DND-41 (cell line): ENCODE data around the gene TLX1.

Experiments used
- ATAC-seq: fragments of 200-7000 bp; cut with Tn5 transposase; 3 replicates; pipeline ENCODE4 v1.9.1; 2021; ENCODE audit warnings: low read depth; ENCODE audit not compliant: insufficient read depth
- DNase-seq: peaks from one replicate; pipeline ENCODE4 v3.0.0-alpha.2; 2020
- H2AFZ ChIP-seq: 2 replicates; pipeline ENCODE4 v1.6.0; 2012; ENCODE audit warnings: low read depth, low read length
- H3K27ac ChIP-seq: 2 replicates; pipeline ENCODE4 v1.5.1; 2012; ENCODE audit warnings: low read length, inconsistent platforms
- H3K27me3 ChIP-seq: fragments of 200-600 bp; sonication (generic); 2 replicates; pipeline ENCODE4 v1.6.0; 2012; ENCODE audit warnings: low read length, mild to moderate bottlenecking, inconsistent platforms; ENCODE audit not compliant: insufficient read depth, poor library complexity
- H3K36me3 ChIP-seq: 2 replicates; pipeline ENCODE4 v1.5.1; 2012; ENCODE audit warnings: low read length, inconsistent platforms; ENCODE audit not compliant: insufficient read depth
- H3K4me1 ChIP-seq: 2 replicates; pipeline ENCODE4 v1.5.1; 2012; ENCODE audit warnings: mild to moderate bottlenecking, low read length; ENCODE audit not compliant: insufficient read depth
- H3K4me2 ChIP-seq: 2 replicates; pipeline ENCODE4 v1.6.0; 2012; ENCODE audit warnings: mild to moderate bottlenecking, moderate library complexity, low read length, inconsistent platforms; ENCODE audit not compliant: insufficient read depth
- H3K4me3 ChIP-seq, 2 experiments: fragments of 200-600 bp in 1 of 2; shearing (Covaris generic) in 1 of 2; 2 replicates each; pipeline ENCODE4 v1.5.1; 2012 to 2016; ENCODE audit warnings: inconsistent platforms in 2 of 2, low read length in 2 of 2, mild to moderate bottlenecking in 2 of 2, low read depth in 1 of 2, moderate library complexity in 1 of 2
- H3K79me2 ChIP-seq: 2 replicates; pipeline ENCODE4 v1.6.0; 2012; ENCODE audit warnings: low read length, inconsistent platforms; ENCODE audit not compliant: insufficient read depth
- H3K9ac ChIP-seq: 2 replicates; pipeline ENCODE4 v1.6.0; 2012; ENCODE audit warnings: low read depth, mild to moderate bottlenecking, inconsistent platforms, low read length, moderate library complexity
- H3K9me3 ChIP-seq: 2 replicates; pipeline ENCODE4 v1.5.1; 2012; ENCODE audit warnings: low read length, moderate library complexity, mild to moderate bottlenecking, inconsistent platforms; ENCODE audit not compliant: insufficient read depth, severe bottlenecking
- H4K20me1 ChIP-seq: 2 replicates; pipeline ENCODE4 v1.6.0; 2012; ENCODE audit warnings: low read length; ENCODE audit not compliant: insufficient read depth
- EZH2 ChIP-seq: IDR thresholded peaks from 3 replicates; pipeline ENCODE4 v1.6.1; 2012; ENCODE audit warnings: borderline replicate concordance, low read depth, mild to moderate bottlenecking, moderate library complexity, low read length, inconsistent platforms; ENCODE audit not compliant: severe bottlenecking
- TF ChIP-seq, protein P1 (sequence below): IDR thresholded peaks from 2 replicates; pipeline ENCODE4 v1.5.1; 2012; ENCODE audit warnings: borderline replicate concordance, low read length, moderate library complexity, mild to moderate bottlenecking; ENCODE audit not compliant: poor library complexity, severe bottlenecking; ENCODE audit errors: extremely low read depth

Gene TLX1

DNA sequence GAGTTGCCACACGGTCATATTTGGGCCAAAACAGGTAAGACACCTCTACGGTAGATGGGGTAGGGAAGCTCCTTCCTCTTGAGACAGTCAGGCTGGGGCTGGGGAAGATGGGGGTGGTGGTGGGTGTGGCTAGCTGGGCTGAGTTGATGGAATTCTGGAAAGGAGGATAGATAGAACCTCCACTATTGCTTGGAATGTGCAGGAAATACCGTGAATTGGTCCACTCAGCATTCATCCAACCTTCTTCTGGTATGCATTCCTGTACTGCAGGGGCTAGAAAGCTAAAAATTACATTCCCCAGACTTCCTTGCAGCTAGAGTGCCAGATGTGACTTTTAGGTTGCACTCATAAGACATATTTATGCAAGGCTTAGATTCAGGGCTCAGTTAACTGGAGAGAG lies 24.8 kb downstream of the TLX1 start:
- Histone ChIP-seq H4K20me1 (no peaks in the 10 kb centered on the region), H3K9me3 (no peaks in the 10 kb centered on the region), H3K36me3 (no peaks in the 10 kb centered on the region), H2AFZ (no peak overlapping the region), H3K4me1 (no peaks in the 10 kb centered on the region), H3K9ac (no peak overlapping the region), H3K27me3 (peaks cover 23% of the 10 kb centered on the region), H3K79me2 (no peaks in the 10 kb centered on the region), H3K4me2 (no peak overlapping the region), H3K4me3 (no peak overlapping the region), H3K27ac (no peak overlapping the region)
- TF ChIP-seq, protein P1, sequence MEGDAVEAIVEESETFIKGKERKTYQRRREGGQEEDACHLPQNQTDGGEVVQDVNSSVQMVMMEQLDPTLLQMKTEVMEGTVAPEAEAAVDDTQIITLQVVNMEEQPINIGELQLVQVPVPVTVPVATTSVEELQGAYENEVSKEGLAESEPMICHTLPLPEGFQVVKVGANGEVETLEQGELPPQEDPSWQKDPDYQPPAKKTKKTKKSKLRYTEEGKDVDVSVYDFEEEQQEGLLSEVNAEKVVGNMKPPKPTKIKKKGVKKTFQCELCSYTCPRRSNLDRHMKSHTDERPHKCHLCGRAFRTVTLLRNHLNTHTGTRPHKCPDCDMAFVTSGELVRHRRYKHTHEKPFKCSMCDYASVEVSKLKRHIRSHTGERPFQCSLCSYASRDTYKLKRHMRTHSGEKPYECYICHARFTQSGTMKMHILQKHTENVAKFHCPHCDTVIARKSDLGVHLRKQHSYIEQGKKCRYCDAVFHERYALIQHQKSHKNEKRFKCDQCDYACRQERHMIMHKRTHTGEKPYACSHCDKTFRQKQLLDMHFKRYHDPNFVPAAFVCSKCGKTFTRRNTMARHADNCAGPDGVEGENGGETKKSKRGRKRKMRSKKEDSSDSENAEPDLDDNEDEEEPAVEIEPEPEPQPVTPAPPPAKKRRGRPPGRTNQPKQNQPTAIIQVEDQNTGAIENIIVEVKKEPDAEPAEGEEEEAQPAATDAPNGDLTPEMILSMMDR: no peak
- TF ChIP-seq EZH2: no peak
- DNase-seq (no peak), ATAC-seq (no peak)

DNA sequence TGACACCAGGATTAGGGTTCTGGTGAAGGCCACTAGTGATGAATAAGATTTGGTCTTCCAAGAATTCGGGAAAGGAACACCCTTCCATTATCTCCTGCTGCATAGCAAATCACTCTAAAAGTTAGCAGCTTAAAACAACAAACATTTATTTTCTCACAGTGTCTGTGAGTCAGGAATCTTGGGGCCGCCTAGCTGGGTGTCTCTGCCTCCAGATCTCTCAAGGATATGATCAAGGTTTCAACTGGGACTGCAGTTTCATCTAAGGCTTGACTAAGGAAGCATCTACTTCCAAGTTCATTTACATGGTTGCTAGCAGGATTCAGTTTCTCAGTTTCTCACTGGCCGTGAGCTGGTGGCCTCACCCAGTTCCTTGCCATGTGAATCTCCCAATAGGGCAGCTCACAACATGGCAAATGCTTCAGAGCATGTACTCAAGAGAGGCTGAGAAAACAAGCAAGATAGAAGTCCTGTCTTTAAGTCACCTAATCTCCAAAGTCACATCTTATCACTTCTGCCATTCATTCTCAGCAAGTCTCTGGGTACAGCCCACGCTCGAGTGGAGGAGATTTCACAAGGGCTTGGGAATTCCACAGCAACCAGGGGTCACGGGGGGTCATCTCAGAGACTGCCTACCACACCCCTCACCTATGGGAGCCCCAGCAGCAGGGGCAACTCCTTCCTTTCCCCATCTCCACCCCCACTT lies 26.8 kb downstream of the TLX1 start:
- no peaks in the 10 kb centered on the region for H3K36me3 ChIP-seq
- H3K9ac ChIP-seq: no peak overlapping the region
- no peak for DNase-seq
- H3K79me2 ChIP-seq: no peaks in the 10 kb centered on the region
- peaks cover 4% of the 10 kb centered on the region for H3K4me1 ChIP-seq
- H3K27me3 ChIP-seq: peaks cover 34% of the 10 kb centered on the region
- no peak overlapping the region for H3K4me3 ChIP-seq
- H3K27ac ChIP-seq: no peak overlapping the region
- H2AFZ ChIP-seq: no peak overlapping the region
- H3K4me2 ChIP-seq: no peak overlapping the region
- no peaks in the 10 kb centered on the region for H4K20me1 ChIP-seq
- H3K9me3 ChIP-seq: no peaks in the 10 kb centered on the region
- no peak for TF ChIP-seq EZH2
- TF ChIP-seq, protein P1: no peak
- ATAC-seq: no peak

DNA sequence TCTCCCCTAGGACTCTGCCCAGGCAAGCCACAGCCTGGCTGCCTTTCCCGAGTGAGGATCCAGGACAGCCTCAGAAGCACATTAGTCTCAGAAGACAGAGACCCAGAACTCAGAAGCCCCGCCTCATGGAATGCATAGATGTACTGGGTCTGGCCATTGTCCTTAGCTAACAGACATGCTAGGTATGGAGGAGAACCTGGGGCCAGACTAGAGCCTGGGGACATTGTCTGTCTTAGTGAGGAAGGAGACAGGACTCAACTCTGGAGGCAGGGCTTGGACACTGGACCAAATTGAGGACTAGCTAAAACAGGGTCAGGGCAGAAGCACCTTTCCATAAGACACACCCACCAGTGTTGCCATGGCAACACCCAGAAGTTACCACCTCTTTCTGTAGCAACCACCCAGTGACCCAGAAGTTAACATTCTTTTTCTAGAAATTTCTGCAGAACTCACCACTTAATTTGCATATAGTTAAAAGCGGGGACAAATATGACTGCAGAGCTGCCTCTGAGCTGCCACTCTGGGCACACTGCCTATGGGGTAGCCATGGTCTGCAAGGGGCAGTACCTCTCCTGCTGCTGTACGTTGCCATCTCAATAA lies 27.5 kb downstream of the TLX1 start:
- no peaks in the 10 kb centered on the region for H3K79me2 ChIP-seq
- TF ChIP-seq EZH2: no peak
- TF ChIP-seq, protein P1: no peak
- DNase-seq (no peak), ATAC-seq (no peak)
- no peak overlapping the region for H3K4me3 ChIP-seq
- no peaks in the 10 kb centered on the region for H3K36me3 ChIP-seq
- H3K4me2 ChIP-seq: no peak overlapping the region
- peaks cover 38% of the 10 kb centered on the region for H3K27me3 ChIP-seq
- peaks cover 4% of the 10 kb centered on the region for H3K4me1 ChIP-seq
- no peaks in the 10 kb centered on the region for H3K9me3 ChIP-seq
- H3K27ac ChIP-seq: no peak overlapping the region
- H2AFZ ChIP-seq: no peak overlapping the region
- H4K20me1 ChIP-seq: no peaks in the 10 kb centered on the region
- no peak overlapping the region for H3K9ac ChIP-seq
